HuH-7 (cell line): ENCODE data around the gene AZU1.
"Not testable (repeated sequence)": the region's sequence is repeated elsewhere in the genome, so short reads cannot be mapped to it uniquely, and the experiment has no call there.

Experiments used
- DNase-seq: peaks from one replicate; pipeline ENCODE4 v3.0.0; 2011; ENCODE audit warnings: low spot score

The AZU1 gene

DNA sequence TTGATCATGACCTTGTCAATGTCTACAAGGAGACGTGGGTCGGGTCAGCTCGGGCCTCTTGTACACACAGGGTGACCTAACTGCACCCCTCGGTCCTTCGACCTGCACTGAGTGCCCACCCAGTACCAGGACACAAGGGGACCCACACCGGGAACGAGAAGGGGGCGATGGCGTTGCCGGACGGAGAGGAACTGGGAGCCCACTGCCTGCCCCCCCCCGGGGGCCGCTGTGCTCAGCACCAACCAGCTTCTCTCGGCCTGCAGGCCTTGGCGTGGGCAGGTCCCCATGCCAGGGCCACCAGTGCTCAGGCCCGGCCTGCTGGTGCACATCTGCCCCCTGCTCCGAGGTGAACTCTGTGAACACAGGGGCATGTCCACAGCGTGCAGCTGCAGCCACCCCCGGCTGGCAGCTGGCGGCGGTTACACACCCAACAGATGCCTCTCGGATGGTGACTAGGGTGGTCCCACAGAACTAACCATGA is 46.0 kb downstream of the AZU1 start:
- no peak for DNase-seq

- no peak for DNase-seq
These were observed 47.7 kb downstream of the AZU1 start for GRCh38 chr19:875265-875879.

DNA sequence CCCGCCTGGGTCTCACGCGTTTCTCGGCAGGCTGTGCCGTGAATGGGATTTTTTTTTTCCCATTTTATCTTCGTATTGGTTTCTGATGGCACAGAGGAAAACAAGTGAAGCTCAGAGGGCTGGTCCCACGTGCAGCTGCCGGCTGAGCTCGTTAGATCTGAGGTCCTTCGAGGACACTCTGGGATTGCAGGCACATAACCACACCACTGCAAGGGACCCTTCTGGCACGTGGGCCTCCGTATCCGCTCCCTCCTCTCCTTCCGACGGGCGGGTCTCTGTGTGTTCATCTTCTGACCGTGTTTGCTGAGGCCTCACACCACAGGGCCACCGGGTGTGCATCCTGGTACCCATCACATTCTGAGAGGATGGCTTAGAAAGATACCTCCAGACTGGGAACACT is 48.5 kb downstream of the AZU1 start:
- DNase-seq: no peak

GRCh38 chr19:876780-877314 is 49.2 kb downstream of the AZU1 start:
- no peak for DNase-seq

DNA sequence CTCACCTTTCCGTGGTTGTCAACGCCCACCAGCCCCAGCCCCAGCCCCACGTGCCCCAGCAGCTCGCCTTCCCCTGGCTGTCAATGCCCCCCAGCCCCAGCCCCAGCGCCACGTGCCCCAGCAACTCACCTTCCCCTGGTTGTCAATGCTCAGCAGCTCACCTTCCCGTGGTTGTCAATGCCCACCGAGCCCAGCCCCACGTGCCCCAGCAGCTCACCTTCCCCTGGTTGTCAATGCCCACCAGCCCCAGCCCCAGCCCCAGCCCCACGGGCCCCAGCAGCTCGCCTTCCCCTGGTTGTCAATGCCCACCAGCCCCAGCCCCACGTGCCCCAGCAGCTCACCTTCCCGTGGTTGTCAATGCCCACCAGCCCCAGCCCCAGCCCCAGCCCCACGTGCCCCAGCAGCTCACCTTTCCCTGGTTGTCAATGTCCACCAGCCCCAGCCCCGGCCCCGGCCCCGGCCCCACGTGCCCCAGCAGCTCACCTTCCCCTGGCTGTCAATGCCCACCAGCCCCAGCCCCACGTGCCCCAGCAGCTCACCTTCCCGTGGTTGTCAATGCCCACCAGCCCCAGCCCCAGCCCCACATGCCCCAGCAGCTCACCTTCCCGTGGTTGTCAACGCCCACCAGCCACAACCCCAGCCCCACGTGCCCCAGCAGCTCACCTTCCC is 50.5 kb downstream of the AZU1 start:
- DNase-seq: not testable (repeated sequence)

- not testable (repeated sequence) for DNase-seq
These were observed 51.3 kb downstream of the AZU1 start for GRCh38 chr19:878751-879561.

DNA sequence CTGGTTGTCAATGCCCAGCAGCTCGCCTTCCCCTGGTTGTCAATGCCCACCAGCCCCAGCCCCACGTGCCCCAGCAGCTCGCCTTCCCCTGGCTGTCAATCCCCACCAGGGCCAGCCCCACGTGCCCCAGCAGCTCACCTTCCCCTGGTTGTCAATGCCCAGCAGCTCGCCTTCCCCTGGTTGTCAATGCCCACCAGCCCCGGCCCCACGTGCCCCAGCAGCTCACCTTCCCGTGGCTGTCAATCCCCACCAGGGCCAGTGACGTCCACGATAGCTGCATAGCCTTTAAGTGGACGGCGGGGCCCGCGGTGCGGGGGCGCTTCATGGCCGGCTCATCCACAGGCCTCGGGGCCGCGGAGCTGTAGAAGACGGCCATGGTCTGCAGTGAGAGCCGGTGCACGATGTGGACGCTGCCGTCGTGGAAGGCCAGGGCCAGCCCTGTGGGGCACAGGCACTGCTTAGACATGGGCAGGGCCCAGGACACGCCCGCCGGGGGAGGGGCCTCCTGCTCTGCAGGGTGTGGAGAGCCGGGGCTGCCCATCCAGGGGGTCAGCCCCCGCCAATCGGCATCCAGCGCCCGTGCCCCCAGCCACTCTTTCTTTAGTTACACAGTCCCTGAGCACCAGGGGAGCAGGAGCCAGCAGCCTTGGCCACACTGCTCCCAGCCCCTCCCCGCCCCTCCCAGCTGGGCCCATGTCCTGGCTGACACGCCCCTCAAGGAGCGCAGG is 52.2 kb downstream of the AZU1 start:
- no peak for DNase-seq
